WI38 (cell line): Measurements from ENCODE around the gene KRT4.

ENCODE experiments used
- H3K4me3 ChIP-seq: 2 replicates; pipeline ENCODE4 v1.5.1; 2011; ENCODE audit warnings: low read depth, mild to moderate bottlenecking, control low read depth, low read length
- CTCF ChIP-seq: IDR thresholded peaks from 2 replicates; pipeline ENCODE4 v1.5.1; 2012; ENCODE audit warnings: low read depth, mild to moderate bottlenecking, control low read depth, low read length

The KRT4 gene

GRCh38 chr12:52792185-52793029, 21.5 kb downstream of the KRT4 start:
- no peak overlapping the region for H3K4me3 ChIP-seq
- TF ChIP-seq CTCF, result no peak

GRCh38 chr12:52791271-52792184, 22.4 kb downstream of the KRT4 start:
- H3K4me3 ChIP-seq, result no peak overlapping the region
- TF ChIP-seq CTCF, result no peak

GRCh38 chr12:52790427-52791270, 23.3 kb downstream of the KRT4 start:
- TF ChIP-seq CTCF, result no peak
- H3K4me3 ChIP-seq, result no peak overlapping the region

- H3K4me3 ChIP-seq, result no peak overlapping the region
- TF ChIP-seq CTCF, result no peak
Measured at GRCh38 chr12:52789637-52790426, 24.1 kb downstream of the KRT4 start.

GRCh38 chr12:52788876-52789636, 24.9 kb downstream of the KRT4 start:
- no peak overlapping the region for H3K4me3 ChIP-seq
- no peak for TF ChIP-seq CTCF
